ENCODE data around the gene ARMH3.

DNA sequence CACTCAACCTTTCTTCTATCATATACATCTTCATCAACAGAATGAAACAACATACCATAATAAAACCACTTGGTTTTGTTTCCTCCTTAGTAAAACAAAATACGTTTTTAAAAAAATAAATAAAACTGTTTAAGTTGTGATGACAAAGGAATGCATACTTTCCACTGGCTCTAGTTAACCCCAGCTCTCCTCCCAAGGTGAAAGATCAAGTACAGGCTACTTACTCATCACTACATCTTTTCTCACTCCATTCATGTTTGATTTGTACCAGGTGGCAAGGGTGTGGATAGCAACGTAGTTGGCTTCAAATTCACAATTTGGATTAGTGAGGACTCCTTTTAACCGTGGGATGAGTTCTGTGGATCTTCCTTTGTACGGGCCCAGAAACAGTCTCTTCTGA is 252.5 kb downstream of the ARMH3 start:
- TF ChIP-seq POLR2A (IDR thresholded peaks at IDR 0.05) = no peak
- TF ChIP-seq, protein P1, sequence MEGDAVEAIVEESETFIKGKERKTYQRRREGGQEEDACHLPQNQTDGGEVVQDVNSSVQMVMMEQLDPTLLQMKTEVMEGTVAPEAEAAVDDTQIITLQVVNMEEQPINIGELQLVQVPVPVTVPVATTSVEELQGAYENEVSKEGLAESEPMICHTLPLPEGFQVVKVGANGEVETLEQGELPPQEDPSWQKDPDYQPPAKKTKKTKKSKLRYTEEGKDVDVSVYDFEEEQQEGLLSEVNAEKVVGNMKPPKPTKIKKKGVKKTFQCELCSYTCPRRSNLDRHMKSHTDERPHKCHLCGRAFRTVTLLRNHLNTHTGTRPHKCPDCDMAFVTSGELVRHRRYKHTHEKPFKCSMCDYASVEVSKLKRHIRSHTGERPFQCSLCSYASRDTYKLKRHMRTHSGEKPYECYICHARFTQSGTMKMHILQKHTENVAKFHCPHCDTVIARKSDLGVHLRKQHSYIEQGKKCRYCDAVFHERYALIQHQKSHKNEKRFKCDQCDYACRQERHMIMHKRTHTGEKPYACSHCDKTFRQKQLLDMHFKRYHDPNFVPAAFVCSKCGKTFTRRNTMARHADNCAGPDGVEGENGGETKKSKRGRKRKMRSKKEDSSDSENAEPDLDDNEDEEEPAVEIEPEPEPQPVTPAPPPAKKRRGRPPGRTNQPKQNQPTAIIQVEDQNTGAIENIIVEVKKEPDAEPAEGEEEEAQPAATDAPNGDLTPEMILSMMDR (IDR thresholded peaks at IDR 0.05 in 8 of 11, conservative IDR thresholded peaks at IDR 0.05 in 3 of 11) = no peak
